GM12864 (cell line): Measurements from ENCODE around the gene GPT2.

ENCODE experiments used
- DNase-seq: peaks from one replicate; pipeline ENCODE4 v3.0.0-alpha.2; 2011; ENCODE audit warnings: low read depth
- H3K4me3 ChIP-seq: 2 replicates; pipeline ENCODE4 v1.5.1; 2011; ENCODE audit warnings: mild to moderate bottlenecking, low read depth, low read length, control low read depth
- CTCF ChIP-seq: IDR thresholded peaks from 2 replicates; pipeline ENCODE4 v1.5.1; 2011; ENCODE audit warnings: low read depth, mild to moderate bottlenecking, moderate library complexity, low read length, control low read depth, inconsistent platforms; ENCODE audit errors: missing control alignments

GPT2 gene

GRCh38 chr16:46906360-46907060 lies 22.3 kb downstream of the GPT2 start:
- DNase-seq: no peak
- H3K4me3 ChIP-seq: no peak overlapping the region
- no peak for TF ChIP-seq CTCF

GRCh38 chr16:46907061-46907774 lies 23.1 kb downstream of the GPT2 start:
- no peak overlapping the region for H3K4me3 ChIP-seq
- no peak for TF ChIP-seq CTCF
- DNase-seq: no peak

GRCh38 chr16:46908540-46909372 lies 24.6 kb downstream of the GPT2 start:
- DNase-seq: no peak
- TF ChIP-seq CTCF: peak; percentile 71
- no peak overlapping the region for H3K4me3 ChIP-seq

- no peak overlapping the region for H3K4me3 ChIP-seq
- no peak for DNase-seq
- no peak for TF ChIP-seq CTCF
Measured at GRCh38 chr16:46911038-46911437, 26.9 kb downstream of the GPT2 start.

- H3K4me3 ChIP-seq: no peak overlapping the region
- DNase-seq: no peak
- no peak for TF ChIP-seq CTCF
Measured at GRCh38 chr16:46911650-46912049, 27.5 kb downstream of the GPT2 start.

- no peak for DNase-seq
- TF ChIP-seq CTCF: no peak
- no peak overlapping the region for H3K4me3 ChIP-seq
Measured at GRCh38 chr16:46914556-46915201, 30.5 kb downstream of the GPT2 start.
